ENCODE results near the gene SIRT6.
"Not testable (repeated sequence)": the region's sequence is repeated elsewhere in the genome, so short reads cannot be mapped to it uniquely, and the experiment has no call there.

The SIRT6 gene

DNA sequence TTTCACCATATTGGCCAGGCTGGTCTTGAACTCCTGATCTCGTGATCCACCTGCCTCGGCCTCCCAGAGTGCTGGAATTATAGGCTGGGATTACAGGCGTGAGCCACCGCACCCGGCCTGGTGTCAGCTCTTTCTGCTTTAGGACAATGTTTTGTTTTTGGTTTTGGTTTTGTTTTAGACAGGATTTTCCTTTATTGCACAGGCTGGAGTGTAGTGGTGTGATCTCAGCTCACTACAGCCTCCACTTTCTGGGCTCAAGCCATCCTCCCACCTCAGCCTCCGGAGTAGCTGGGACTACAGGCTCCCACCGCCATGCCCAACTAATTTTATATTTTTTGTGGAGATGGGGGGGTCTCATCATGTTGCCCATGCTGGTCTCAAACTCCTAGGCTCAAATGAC is 53.3 kb downstream of the SIRT6 start:
- not testable (repeated sequence) for DNase-seq

DNA sequence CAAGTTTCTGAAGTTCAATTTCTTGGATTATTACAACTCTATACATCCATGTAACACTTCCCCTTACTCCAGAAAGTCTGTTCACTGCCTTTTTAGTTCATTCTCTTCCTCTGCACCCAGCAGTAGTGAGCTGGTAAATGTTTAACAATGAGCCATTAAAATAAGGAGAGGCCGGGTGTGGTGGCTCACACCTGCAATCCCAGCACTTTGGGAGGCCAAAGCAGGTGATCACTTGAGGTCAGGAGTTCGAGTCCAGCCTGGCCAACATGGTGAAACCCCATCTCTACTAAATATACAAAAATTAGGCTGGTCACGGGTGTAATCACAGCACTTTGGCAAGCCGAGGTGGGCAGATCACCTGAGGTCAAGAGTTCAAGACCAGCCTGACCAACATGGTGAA is 55.0 kb downstream of the SIRT6 start:
- not testable (repeated sequence) for DNase-seq

DNA sequence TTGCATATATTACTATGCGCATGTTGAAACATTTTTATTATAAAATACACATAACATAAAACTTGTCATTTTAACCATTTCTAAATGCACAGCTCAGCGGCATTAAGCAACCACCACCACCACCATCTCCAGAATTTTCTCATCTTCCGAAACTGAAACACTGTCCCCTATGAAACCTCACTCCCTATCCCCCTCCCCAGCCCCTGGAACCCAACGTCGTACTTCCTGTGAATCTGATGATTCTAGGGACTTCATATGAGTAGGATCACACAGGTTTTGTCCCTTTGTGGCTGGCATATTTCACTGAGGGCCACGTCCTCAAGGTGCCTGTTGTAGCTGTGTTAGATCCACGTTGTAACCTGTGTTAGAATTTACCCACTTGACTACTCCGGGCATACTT is 57.7 kb downstream of the SIRT6 start:
- no peak for DNase-seq
